Measurements from ENCODE around the gene MORC1.
A peak's percentile ranks its signal among the peaks of the same experiment; 100 is the strongest.
"Not testable (repeated sequence)": the region's sequence is repeated elsewhere in the genome, so short reads cannot be mapped to it uniquely, and the experiment has no call there.

MORC1 gene

DNA sequence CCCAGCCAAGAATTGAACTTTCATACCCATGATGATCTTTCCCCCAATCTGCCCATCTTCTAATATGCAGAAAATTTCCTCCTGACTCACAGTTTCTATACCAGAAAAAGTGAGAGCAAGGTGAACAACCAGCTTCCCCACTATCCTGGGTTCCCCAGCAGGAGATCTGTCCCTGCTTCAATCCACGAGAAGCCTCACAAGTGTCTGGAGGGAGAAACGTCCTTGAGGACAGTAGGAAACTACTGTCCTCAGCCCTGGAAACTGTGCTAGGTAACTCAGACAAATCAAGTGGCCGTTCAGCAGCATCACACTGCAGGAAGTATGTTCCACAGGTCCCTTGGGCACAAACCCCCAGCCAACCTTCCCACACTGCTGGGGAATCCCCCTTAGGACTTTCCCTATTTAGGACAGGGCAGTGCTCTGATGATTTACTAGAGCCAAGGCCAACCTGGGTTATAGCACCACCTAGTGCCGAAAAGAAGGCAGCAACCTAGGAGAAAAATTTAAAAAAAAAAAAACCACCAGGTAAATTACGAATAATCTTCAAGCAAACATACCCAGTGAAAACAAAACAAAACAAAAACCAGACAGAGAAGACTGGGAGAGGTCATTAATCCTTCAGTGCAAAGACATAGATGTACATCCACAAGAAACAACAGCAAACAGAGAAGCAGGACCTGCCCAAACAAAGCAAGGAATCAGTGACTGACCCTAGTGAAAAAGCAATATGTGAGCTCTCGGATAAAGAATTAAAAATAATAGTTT lies 36.0 kb downstream of the MORC1 start:
- TF ChIP-seq, protein P1, sequence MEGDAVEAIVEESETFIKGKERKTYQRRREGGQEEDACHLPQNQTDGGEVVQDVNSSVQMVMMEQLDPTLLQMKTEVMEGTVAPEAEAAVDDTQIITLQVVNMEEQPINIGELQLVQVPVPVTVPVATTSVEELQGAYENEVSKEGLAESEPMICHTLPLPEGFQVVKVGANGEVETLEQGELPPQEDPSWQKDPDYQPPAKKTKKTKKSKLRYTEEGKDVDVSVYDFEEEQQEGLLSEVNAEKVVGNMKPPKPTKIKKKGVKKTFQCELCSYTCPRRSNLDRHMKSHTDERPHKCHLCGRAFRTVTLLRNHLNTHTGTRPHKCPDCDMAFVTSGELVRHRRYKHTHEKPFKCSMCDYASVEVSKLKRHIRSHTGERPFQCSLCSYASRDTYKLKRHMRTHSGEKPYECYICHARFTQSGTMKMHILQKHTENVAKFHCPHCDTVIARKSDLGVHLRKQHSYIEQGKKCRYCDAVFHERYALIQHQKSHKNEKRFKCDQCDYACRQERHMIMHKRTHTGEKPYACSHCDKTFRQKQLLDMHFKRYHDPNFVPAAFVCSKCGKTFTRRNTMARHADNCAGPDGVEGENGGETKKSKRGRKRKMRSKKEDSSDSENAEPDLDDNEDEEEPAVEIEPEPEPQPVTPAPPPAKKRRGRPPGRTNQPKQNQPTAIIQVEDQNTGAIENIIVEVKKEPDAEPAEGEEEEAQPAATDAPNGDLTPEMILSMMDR (conservative IDR thresholded peaks at IDR 0.05; ENCODE audit: low read depth, low read length) = peak; percentile 82
- H3K4me3 ChIP-seq (ENCODE audit: low read depth, low read length) = no peak overlapping the region
- peak; percentile 66 for DNase-seq (ENCODE audit: low read depth)

DNA sequence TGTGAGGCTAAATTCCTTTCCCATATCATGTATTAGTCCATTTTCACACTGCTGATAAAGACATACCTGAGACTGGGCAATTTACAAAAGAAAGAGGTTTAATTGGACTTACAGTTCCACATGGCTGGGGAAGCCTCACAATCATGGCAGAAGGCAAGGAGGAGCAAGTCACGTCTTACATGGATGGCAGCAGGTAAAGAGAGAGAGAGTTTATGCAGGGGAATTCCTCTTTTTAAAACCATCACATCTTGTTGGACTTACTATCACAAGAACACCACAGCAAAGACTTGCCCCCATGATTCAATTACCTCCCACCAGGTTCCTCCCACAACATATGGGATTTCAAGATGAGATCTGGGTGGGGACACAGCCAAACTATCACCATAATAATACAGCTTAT lies 37.8 kb downstream of the MORC1 start:
- not testable (repeated sequence) for DNase-seq (ENCODE audit: low read depth); H3K4me3 ChIP-seq (ENCODE audit: low read depth, low read length)

DNA sequence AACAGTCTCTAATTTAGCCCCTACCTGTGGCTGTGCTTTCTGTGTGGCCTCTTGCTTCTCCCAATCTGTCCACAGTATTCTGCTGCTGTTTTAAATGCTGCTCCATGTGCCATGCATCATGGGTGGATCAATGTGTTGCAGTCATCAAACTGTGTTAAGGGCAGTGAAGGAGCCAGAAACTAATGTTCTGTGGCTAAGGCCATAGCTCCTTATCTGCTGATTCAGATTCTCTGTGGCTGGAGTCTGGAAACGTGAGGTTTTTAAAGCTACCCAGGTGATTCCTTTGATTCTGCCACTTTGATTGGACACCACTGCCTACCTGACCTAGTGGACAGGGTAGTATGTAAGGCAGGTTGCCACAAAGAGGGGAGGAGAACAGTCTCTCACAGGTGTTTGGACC lies 44.8 kb downstream of the MORC1 start:
- no peak for DNase-seq (ENCODE audit: low read depth)
- TF ChIP-seq, protein P1 (conservative IDR thresholded peaks at IDR 0.05; ENCODE audit: low read depth, low read length) = no peak
- H3K4me3 ChIP-seq (ENCODE audit: low read depth, low read length) = no peak overlapping the region

DNA sequence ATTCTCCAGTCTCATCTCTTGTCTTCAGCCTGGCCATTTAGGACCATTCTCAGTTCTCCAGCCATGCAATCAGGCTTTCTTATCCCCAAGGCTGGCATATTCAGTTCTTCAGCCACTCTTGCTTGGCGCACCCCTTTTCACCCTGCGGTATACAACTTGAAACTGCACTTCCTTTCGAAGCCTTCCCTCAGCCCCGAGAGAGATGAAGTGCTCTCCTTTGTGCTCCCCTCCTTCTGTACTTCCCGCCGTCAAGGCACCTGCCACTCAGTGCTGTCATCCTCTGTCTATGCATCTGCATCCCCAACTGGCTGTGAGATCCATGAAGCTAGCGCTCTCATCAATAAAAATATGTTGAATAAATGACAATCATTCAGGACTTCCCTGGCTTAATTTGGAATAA lies 45.7 kb downstream of the MORC1 start:
- TF ChIP-seq, protein P1 (conservative IDR thresholded peaks at IDR 0.05; ENCODE audit: low read depth, low read length) = no peak
- H3K4me3 ChIP-seq (ENCODE audit: low read depth, low read length) = no peak overlapping the region
- no peak for DNase-seq (ENCODE audit: low read depth)

DNA sequence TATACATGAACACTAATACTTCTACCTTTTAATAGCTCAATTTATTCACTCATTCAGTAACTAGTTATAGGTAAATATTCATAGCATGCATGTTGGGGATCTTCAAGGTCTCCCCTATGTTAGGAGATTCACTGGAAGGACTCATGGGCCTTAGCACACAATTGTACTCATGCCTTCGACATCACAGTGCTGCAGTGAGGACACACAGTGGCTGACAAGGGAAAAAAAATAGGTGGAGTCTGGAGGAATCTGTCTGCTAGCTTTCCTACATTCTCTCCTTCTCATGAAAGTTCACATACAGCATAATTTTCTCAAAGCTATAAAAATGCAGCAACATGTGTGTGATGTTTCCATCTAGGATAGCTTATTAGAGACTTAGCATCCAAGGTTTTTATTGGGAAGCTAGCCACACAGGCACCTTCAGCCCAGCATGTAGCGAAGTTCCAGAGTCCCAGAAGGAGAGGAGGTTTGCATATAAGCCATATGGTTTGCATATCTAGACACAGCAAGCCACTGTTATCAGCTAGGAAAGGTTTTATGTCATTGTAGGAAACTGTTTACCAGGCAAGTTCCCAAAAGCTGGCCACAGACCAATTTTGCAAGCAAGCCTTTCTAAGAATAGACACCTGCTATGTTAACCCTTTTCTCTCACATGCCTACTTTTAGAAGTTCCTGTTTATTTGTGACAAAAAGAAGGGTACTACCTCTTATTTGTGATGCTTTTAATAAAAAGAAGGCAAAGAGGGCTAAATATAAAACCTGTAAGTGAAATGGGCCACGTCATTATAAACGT lies 46.4 kb downstream of the MORC1 start:
- TF ChIP-seq, protein P1 (conservative IDR thresholded peaks at IDR 0.05; ENCODE audit: low read depth, low read length) = no peak
- H3K4me3 ChIP-seq (ENCODE audit: low read depth, low read length) = no peak overlapping the region
- DNase-seq (ENCODE audit: low read depth) = no peak

DNA sequence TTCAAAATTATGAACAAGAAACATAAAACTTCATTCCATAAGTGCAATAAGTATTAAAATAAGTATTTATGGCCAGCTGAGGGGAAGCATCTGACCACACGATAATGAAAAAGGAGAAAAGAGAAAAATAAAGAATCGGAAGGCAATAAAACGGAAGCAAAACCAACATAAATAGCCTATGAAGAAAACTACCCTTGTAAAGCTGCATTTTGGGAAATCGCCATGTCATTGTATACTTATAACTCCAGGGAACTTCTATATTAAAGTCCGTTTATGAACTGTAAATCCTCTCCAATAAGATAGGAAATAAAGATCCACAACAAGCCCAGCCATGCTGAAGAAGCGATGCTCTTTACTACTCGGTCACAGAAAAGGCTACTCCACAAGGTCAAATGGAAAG lies 47.7 kb downstream of the MORC1 start:
- no peak overlapping the region for H3K4me3 ChIP-seq (ENCODE audit: low read depth, low read length)
- no peak for DNase-seq (ENCODE audit: low read depth)
- TF ChIP-seq, protein P1 (conservative IDR thresholded peaks at IDR 0.05; ENCODE audit: low read depth, low read length) = no peak

DNA sequence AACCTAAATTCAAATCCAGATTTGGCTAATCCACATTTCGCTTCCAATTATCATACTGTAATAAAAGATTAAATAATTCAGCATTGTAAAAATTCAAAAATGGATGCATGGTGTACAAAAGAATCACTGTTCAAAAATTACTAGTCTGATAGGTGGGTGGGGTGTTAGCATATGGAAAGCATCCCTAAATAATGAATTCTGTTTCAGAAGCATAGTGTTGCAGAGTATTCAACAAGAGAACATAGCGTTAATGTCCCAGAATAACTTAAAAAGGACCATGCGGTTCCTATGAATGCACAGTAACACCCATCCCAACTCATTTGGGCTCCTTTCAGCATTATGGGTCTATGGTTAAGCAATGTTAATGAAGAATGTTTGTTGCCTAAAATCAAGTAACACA lies 51.1 kb downstream of the MORC1 start:
- no peak overlapping the region for H3K4me3 ChIP-seq (ENCODE audit: low read depth, low read length)
- TF ChIP-seq, protein P1 (conservative IDR thresholded peaks at IDR 0.05; ENCODE audit: low read depth, low read length) = no peak
- DNase-seq (ENCODE audit: low read depth) = no peak

Data from choroid plexus epithelial cell (primary cell).